HG02588 (cell line): ENCODE measurements around the gene TNFRSF8.

Source experiments
- ATAC-seq: cut with Tn5 transposase; IDR thresholded peaks from one replicate; pipeline ENCODE4 v1.9.1; 2021; ENCODE audit warnings: mild to moderate bottlenecking, moderate library complexity; ENCODE audit not compliant: unreplicated experiment

TNFRSF8 gene

GRCh38 chr1:12140515-12141162 is 77.5 kb downstream of the TNFRSF8 start:
- ATAC-seq: no peak

- ATAC-seq: no peak
Observed at GRCh38 chr1:12141163-12141850, 78.2 kb downstream of the TNFRSF8 start.

DNA sequence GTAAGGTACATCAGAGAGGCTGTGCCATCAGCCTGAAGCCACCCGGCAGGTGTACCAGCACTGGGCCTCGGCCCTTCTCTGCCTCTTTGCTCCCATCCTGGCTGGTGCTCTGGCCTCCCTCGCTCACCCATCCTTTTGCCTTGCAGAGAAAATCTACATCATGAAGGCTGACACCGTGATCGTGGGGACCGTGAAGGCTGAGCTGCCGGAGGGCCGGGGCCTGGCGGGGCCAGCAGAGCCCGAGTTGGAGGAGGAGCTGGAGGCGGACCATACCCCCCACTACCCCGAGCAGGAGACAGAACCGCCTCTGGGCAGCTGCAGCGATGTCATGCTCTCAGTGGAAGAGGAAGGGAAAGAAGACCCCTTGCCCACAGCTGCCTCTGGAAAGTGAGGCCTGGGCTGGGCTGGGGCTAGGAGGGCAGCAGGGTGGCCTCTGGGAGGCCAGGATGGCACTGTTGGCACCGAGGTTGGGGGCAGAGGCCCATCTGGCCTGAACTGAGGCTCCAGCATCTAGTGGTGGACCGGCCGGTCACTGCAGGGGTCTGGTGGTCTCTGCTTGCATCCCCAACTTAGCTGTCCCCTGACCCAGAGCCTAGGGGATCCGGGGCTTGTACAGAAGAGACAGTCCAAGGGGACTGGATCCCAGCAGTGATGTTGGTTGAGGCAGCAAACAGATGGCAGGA is 79.2 kb downstream of the TNFRSF8 start:
- ATAC-seq: no peak

DNA sequence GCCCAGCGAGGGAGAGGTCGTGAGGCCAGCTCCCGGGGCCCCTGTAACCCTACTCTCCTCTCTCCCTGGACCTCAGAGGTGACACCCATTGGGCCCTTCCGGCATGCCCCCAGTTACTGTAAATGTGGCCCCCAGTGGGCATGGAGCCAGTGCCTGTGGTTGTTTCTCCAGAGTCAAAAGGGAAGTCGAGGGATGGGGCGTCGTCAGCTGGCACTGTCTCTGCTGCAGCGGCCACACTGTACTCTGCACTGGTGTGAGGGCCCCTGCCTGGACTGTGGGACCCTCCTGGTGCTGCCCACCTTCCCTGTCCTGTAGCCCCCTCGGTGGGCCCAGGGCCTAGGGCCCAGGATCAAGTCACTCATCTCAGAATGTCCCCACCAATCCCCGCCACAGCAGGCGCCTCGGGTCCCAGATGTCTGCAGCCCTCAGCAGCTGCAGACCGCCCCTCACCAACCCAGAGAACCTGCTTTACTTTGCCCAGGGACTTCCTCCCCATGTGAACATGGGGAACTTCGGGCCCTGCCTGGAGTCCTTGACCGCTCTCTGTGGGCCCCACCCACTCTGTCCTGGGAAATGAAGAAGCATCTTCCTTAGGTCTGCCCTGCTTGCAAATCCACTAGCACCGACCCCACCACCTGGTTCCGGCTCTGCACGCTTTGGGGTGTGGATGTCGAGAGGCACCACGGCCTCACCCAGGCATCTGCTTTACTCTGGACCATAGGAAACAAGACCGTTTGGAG is 80.0 kb downstream of the TNFRSF8 start:
- ATAC-seq: no peak

DNA sequence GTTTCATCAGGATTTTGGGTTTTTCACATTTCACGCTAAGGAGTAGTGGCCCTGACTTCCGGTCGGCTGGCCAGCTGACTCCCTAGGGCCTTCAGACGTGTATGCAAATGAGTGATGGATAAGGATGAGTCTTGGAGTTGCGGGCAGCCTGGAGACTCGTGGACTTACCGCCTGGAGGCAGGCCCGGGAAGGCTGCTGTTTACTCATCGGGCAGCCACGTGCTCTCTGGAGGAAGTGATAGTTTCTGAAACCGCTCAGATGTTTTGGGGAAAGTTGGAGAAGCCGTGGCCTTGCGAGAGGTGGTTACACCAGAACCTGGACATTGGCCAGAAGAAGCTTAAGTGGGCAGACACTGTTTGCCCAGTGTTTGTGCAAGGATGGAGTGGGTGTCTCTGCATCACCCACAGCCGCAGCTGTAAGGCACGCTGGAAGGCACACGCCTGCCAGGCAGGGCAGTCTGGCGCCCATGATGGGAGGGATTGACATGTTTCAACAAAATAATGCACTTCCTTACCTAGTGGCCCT is 80.6 kb downstream of the TNFRSF8 start:
- peak; percentile 35 for ATAC-seq

DNA sequence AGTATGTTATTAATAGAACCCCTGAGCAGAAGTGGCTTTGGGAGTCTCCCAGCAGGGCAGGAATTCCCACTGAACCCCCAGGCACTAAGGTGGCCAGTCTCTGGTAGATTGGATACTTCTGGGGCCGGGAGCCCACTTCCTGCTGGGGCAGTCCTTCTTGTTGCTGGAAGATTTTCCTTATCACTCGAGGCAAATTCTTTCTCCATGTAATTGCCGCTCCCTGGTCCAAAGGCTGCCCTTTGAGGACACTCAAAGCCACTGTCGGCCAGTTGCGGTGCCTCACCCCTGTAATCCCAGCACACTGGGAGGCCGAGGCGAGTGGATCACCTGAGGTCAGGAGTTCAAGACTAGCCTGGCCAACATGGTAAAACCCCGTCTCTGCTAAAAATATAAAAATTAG is 81.1 kb downstream of the TNFRSF8 start:
- no peak for ATAC-seq

- no peak for ATAC-seq
Observed at GRCh38 chr1:12144969-12145368, 81.9 kb downstream of the TNFRSF8 start.

- ATAC-seq: no peak
Observed at GRCh38 chr1:12145616-12146342, 82.7 kb downstream of the TNFRSF8 start.

GRCh38 chr1:12146343-12147112 is 83.4 kb downstream of the TNFRSF8 start:
- no peak for ATAC-seq

- no peak for ATAC-seq
Observed at GRCh38 chr1:12147201-12147701, 84.1 kb downstream of the TNFRSF8 start.

- ATAC-seq: no peak
Observed at GRCh38 chr1:12148160-12148957, 85.3 kb downstream of the TNFRSF8 start.

DNA sequence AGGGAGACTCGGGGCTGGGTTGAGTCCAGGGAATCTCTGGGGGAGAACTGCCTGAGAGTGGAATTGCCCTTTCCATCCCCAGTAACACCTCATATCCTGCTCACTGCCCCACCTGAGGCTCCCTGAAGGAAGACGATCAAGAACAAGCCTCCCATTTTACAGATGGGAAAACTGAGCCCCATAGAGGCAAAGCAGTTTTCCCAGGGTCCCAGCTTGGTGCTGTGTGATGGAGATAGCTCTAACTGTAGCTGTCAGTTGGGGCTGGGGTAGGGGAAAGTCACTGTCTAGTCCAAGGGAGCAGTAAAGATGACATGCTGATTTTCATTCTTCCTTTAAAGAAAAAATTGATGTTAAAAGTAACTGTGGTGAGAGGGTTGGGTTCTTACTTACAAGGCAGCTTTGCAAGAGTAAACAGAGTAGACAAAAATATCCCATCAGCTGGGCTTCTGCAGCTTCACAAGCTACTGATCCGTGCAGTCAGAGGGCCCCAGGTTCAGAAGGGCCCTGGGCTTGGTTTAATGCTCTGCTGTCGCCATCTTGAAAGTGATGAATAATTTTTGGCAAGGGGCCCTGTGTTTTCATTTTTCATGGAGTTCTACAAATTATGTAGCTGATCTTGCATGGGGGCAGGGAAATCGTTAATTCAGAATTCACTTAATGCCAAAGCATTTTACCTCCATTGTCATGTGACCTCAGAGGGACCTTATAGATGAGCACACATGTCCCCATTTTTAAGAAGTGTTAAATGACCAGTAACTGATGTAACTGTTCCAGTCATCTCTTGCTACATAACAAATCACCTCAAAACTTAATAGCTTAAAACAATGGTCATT is 86.1 kb downstream of the TNFRSF8 start:
- no peak for ATAC-seq

DNA sequence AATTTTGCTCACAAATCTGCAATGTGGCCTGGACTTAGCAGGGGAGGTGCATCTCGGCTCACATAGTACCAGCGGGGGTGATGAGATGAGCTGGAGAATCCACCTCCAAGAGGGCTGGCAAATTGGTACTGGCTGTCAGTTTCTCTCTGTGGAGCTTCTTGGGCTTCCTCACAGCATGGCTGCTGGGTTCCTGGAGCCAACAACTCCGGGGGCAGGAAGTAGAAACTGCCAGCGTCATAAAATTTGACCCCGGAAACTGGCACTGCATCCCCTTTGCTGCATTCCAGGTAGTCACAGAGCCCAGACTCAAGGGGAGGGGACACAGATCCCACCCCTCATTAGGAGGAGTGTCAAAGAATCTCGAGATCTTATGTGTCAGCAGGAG is 86.7 kb downstream of the TNFRSF8 start:
- ATAC-seq: no peak

DNA sequence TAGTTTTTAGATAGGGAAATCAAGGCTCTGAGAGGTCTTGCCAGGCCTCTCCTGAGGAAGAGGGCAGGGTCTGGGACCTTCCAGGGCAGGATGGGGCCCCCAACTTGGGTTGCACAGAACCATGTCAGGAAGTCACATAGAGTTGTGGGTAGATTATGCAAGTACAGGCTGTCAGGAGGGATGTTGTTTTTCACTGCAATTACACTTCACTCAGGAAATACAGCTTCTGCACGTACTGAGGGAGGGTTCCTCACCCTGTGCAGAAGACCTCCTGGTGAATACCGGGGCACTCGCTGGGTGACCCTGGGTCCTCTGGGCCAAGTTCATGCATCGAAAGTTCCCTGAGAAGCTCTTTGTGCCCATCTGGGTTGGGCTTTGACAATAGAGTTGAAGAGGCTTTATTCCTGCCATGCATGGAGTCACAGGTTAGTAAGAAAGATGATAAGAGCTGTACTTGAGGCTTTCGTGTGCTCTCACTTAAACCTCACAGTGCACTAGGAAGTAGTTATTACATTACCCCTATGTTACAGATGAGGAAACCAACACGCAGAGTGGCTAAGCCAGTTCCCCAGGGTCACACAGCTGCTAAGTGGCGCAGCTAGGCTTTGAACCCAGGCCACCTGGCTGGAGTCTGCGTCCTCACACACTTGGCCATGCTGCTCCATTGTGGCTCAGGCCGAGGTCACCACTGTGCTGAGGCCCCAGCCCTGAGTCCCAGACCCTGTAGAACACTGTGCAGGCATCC is 87.5 kb downstream of the TNFRSF8 start:
- no peak for ATAC-seq

GRCh38 chr1:12151465-12151864 is 88.4 kb downstream of the TNFRSF8 start:
- ATAC-seq: no peak

GRCh38 chr1:12152113-12152891 is 89.2 kb downstream of the TNFRSF8 start:
- ATAC-seq: peak; percentile 75
